Stimulated activated CD8-positive, alpha-beta memory T cell treated with anti-CD3 and anti-CD28 coated beads, Interleukin-12 subunit alpha, Interleukin-12 subunit beta, amount 100 ng/mL, for 1 hour (primary cell): ENCODE data around the gene SRPX.

Experiments used
- DNase-seq: peaks from one replicate; pipeline ENCODE4 v3.0.0-alpha.2; 2020; ENCODE audit warnings: low read depth

The SRPX gene

DNA sequence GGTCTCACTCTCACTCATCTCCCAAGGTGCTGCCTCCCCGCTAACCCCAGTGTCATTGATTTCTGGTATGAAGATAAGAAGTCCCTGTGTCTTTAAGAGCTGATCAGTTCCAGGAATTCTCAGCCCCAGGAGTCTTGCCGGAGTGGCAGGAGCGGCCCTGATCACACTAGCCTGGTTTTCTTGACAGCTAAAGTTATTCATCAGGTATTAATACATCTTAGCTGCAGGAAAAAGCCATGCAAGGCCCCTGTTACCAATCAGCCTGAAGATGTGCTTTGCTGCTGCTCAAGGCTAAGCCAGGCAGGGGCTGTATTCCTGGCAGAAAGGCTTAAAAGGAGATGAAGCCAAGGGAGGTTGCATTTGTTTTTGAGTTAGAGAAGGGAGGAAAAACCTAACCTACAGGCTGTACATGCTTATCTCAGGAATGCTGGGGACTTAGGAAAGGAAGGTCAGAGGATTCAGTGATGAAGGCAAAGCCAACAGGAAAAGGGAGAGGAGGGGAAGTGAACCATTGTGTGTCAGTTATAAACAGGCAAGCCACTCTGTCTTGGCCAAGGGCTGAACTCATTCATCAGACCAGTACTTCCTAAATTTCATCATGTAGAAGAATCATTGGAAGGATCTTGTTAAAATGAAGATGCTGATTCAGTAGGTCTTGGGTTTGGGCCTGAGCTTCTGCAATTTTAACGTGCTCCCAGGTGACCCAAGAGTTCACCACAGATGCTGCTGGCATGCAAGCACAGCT is 8.6 kb downstream of the SRPX start:
- no peak for DNase-seq

- DNase-seq, result no peak
Observed at GRCh38 chrX:38206542-38206941, 14.1 kb downstream of the SRPX start.

DNA sequence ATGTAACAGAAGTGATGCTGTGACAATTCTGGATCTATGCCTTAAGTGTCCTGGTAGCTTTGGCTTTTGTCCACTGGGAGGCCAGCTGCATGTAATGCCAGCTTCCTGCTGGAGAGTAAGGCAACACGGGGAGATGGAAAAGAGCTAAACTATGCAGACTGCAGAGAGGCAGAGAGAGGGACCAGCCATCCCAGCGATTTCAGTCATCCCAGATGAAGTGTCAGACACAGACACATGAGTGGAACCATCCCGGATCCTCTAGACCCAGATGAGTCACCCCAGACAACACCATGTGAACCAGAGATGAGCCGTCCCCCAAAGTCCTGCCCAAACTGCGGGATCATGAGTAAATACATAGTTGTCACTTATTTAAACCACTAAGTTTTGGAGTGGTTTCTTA is 14.6 kb downstream of the SRPX start:
- no peak for DNase-seq

- no peak for DNase-seq
Observed at GRCh38 chrX:38205039-38205438, 15.6 kb downstream of the SRPX start.

GRCh38 chrX:38192007-38192810 is 28.5 kb downstream of the SRPX start:
- no peak for DNase-seq

- DNase-seq, result no peak
Observed at GRCh38 chrX:38189431-38190250, 31.0 kb downstream of the SRPX start.

- no peak for DNase-seq
Observed at GRCh38 chrX:38183596-38183995, 37.1 kb downstream of the SRPX start.

DNA sequence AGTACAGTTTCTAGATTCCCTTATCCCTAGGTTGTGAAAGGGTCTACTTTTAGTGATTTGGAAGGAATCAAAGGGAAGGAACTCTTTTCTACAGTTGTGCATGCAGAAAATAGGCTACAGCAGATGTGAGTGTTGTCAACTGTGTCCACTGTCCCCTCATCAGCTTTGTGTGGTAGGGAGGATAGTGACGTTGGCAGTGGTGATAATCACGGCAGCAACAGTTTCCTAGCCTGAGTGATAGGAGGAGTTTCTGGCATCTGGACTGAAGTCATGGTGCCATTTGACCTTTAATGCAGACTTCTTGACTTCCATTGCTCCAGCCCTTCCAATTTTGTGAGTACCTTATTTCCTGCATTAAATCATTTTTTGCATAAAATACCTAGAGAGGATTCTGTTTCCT is 39.3 kb downstream of the SRPX start:
- DNase-seq, result no peak

GRCh38 chrX:38178396-38178795 is 42.3 kb downstream of the SRPX start:
- DNase-seq, result no peak

DNA sequence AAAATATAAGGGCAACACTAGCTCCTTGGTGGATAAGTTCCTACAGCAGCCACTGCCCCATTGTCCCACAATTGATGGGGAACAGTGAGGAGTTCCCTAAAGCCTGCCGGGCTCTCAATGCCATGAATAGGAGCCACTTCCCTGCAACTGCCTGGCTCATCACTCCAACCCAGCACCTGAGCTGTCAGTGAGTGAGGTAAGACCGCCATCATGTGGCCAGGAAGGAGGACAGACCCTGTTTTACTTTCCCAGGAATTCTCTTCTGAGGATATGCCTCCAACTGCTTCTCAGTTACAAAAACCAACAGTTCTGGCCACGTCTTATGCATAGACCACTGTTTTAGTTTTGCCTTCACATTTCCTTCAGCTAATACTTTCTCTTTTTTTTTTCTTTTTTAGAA is 45.5 kb downstream of the SRPX start:
- no peak for DNase-seq

- no peak for DNase-seq
Observed at GRCh38 chrX:38172596-38172995, 48.1 kb downstream of the SRPX start.

GRCh38 chrX:38170556-38170955 is 50.1 kb downstream of the SRPX start:
- DNase-seq, result no peak

DNA sequence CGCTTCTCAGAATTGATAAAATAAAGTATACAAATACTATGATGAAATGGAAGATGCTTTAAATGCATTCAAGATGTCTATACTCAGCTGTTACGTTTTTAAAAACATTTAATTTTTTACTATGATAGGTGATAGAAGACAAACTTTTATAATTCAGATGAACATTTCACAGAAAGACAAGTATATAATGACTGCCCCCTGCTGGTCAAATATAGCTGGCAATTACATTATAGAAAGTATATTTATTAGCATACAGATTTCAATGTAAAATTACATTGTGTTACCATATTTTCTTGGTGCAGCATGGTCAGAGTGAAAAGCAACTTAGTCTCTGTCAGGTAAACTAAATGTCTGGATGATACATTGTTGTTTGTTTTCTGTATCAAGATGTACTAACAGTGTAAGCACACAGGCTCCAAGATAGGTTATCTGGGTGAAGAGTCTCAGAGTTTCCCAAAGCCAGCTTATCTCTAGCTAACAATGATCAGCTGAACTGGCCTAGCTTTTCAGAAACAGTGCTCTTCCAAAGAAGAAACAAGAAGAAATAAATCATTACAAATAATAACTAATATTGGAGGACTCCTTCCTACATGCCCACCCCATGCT is 54.1 kb downstream of the SRPX start:
- no peak for DNase-seq

- no peak for DNase-seq
Observed at GRCh38 chrX:38165023-38165422, 55.6 kb downstream of the SRPX start.

DNA sequence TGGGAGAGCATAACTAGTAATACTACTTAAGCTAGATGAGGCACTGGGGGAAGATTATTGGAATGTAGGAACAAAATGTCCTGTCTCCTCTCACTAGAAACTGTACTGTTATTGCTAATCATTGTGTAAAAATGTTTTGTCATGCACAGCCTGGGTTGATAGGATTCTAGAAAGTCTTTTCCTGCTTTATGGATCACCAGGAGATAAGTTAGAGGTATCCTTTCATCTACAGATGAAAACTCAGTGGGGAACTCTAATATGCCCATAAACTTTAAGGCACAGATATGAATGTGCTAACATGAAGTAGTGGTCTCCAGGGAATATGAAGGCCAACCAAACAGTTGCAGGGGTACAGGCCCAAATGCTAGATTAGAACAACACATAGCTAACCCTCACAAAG is 57.5 kb downstream of the SRPX start:
- no peak for DNase-seq

DNA sequence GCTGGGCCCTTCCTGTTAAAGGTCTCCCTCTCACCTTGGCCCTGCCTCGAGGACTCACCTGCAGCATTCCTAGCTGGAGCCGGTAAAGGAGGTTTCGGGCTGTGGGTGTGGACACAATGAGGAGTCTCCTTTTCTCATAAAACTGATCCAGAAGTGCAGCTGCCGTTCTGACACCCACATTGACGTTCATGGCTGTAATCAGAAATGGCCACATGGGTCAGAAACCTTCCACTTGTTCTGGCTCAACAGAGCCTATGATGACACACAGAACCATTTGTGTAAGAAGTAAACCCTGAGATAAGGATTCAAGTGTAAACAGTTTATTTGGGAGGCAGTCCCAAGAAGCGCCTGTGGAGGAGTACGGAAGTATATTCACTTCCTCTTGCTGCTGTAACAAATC is 63.8 kb downstream of the SRPX start:
- DNase-seq, result no peak

- DNase-seq, result no peak
Observed at GRCh38 chrX:38154818-38155217, 65.9 kb downstream of the SRPX start.

DNA sequence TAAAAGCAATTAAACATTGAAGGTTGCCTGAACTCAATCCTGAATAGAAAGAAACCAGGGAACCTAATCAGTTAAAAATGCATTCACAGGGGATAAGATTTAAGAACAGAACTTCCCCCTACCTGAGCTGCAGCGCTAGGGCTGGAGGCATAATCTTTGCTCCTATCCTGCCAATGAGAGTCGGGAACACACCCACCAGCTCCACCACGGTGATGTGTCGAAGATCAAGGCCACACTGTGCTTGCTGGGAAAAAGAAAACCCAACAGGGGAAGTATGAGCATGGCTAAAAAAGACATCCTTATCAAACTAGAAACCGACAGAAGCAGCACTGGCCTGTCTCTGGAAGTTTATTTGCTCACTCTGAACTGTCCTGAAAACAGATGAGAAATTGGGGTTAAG is 66.3 kb downstream of the SRPX start:
- DNase-seq, result no peak

- DNase-seq, result no peak
Observed at GRCh38 chrX:38151441-38151840, 69.2 kb downstream of the SRPX start.

DNA sequence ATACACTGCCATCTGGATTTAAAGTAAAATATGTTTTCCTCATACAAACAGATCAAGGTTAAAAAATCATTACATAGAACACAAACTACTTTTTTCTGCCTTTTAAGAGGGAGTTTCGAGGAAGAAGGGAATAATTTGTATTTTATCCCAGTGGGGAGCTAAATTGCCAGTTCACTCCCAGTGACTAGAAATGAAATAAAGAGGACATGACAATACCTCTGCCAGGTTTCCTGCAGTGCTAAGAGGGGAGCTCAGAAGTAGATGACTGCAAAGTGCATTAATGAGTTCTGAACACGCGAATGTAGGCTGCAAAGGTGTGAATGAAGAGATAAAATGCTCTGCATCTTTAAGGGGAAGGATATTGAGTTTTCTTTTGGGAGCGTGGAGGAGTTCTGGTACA is 69.7 kb downstream of the SRPX start:
- DNase-seq, result no peak

DNA sequence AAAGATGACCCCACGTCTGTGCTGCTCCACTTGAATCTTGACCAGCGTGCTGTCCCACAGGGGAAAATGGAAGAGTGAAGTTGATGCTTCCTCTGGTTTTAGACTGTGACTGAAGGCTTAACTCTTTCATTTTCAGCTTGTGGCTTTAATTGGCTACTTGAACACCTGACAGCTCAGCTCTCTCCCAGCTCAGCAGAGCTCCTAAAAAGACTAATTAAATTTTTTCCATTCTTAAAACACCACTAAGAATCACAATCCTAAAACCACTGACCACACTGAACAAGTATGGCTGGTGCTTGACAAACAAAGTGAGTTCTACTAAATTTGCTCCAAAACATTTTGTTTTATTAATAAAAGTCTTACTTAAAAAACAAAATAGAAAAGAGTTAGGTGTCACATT is 71.7 kb downstream of the SRPX start:
- no peak for DNase-seq

DNA sequence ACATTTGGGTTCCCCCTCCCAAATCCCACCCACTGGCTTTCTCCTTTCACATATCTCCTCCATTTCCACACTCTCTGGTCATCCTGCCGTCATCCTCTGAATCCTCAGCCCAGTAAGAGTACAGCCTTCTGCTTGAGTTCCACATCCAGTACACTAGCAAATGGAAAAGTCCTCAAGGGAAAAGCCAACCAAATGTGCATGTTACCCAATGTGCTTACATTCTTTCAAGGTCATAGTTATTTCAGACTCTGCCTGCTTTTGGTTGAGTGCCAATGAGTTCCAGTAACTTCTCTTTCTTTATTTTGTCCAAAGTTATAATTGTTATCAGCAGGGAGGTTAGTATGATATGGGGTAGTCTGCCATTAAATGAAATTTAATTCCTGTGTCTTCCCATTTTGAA is 78.1 kb downstream of the SRPX start:
- DNase-seq, result no peak
